Suprapubic skin (tissue), 4 donors: ENCODE measurements around the gene HLCS. TPM values are rescaled to one million over a fixed set of nuclear protein-coding genes. Genes with fewer than 3 reads are reported as not detected.

Experiments used
- DNase-seq, 2 donors: peaks; one replicate each; pipeline ENCODE4 v3.0.0-alpha.2; 2019; ENCODE audit warnings: low spot score in 2 of 2
- H3K27ac ChIP-seq: fragments of 200-600 bp; sonication (generic); one replicate; pipeline ENCODE4 v1.5.1; 2019
- H3K27me3 ChIP-seq: fragments of 200-600 bp; sonication (generic); one replicate; pipeline ENCODE4 v1.5.1; 2019
- H3K36me3 ChIP-seq: fragments of 200-600 bp; sonication (generic); one replicate; pipeline ENCODE4 v1.5.1; 2019
- H3K4me1 ChIP-seq: fragments of 200-600 bp; sonication (generic); one replicate; pipeline ENCODE4 v1.5.1; 2019
- H3K4me3 ChIP-seq: fragments of 200-600 bp; sonication (generic); one replicate; pipeline ENCODE4 v1.5.1; 2019; ENCODE audit warnings: mild to moderate bottlenecking
- H3K9me3 ChIP-seq: fragments of 200-600 bp; sonication (generic); one replicate; pipeline ENCODE4 v1.5.1; 2019
- EP300 ChIP-seq: sonication (generic); formaldehyde crosslinking; IDR thresholded peaks from one replicate; pipeline ENCODE4 v1.6.1; 2017; ENCODE audit warnings: antibody characterized with exemption
- POLR2A ChIP-seq, 2 donors: fragments of 450-650 bp; IDR thresholded peaks; one replicate each; pipeline ENCODE4 v1.6.1; 2017; ENCODE audit warnings: antibody characterized with exemption in 2 of 2, mild to moderate bottlenecking in 2 of 2, moderate library complexity in 2 of 2
- POLR2AphosphoS5 ChIP-seq, 3 donors: sonication (generic); formaldehyde crosslinking; IDR thresholded peaks; one replicate each; pipeline ENCODE4 v1.6.1; 2017; ENCODE audit warnings: antibody characterized with exemption in 3 of 3
- WGBS: methylation state at CpG from one replicate; pipeline ENCODE4 v1.1.5; 2018; 5-methylcytosine and 5-hydroxymethylcytosine counted together
- total RNA-seq, 4 donors: library from RNA; depleted of rRNA; stranded (reverse); fragments of >200 nt; gene quantifications; one replicate each; pipeline ENCODE4 v1.1.0, GENCODE V29; 2016
- TF ChIP-seq, protein P1 (sequence below), 2 donors: fragments of 200-600 bp in 1 of 2; fragments of 450-650 bp in 1 of 2; sonication (generic) in 1 of 2; IDR thresholded peaks; one replicate each; pipeline ENCODE4 v1.5.1; 2016 to 2019; ENCODE audit warnings: antibody characterized with exemption in 2 of 2, mild to moderate bottlenecking in 1 of 2, moderate library complexity in 1 of 2

Gene HLCS
- total RNA-seq, 4 donors from 2014 or later = 8.4 to 16.1 (median 11.5) TPM

DNA sequence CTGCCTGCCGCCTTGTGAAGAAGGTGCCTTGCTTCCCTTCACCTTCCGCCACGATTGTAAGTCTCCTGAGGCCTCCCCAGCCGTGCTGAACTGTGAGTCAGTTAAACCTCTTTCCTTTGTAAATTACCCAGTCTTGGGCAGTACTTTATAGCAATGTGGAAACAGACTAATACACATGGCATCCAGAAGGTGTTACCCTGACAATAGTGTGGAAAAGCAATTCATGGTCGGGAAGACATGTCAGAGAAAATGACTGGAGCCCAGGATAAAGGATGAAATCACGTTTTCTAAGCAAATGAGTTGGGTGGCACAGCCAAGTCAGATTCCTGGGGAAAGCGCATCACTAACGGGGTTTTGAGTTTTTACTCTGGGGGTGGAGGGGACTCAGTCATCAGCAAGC lies 76.4 kb downstream of the HLCS start:
- 91% methylated on average over 8 of the region's 8 CpGs for WGBS
- no peak overlapping the region for H3K4me3 ChIP-seq
- TF ChIP-seq POLR2A (IDR thresholded peaks at IDR 0.05) (no peak), POLR2AphosphoS5 (IDR thresholded peaks at IDR 0.05) (no peak), EP300 (no peak)
- TF ChIP-seq, protein P1, sequence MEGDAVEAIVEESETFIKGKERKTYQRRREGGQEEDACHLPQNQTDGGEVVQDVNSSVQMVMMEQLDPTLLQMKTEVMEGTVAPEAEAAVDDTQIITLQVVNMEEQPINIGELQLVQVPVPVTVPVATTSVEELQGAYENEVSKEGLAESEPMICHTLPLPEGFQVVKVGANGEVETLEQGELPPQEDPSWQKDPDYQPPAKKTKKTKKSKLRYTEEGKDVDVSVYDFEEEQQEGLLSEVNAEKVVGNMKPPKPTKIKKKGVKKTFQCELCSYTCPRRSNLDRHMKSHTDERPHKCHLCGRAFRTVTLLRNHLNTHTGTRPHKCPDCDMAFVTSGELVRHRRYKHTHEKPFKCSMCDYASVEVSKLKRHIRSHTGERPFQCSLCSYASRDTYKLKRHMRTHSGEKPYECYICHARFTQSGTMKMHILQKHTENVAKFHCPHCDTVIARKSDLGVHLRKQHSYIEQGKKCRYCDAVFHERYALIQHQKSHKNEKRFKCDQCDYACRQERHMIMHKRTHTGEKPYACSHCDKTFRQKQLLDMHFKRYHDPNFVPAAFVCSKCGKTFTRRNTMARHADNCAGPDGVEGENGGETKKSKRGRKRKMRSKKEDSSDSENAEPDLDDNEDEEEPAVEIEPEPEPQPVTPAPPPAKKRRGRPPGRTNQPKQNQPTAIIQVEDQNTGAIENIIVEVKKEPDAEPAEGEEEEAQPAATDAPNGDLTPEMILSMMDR (IDR thresholded peaks at IDR 0.05) = no peak
- DNase-seq = no peak
- no peak overlapping the region for H3K27ac ChIP-seq
- no peaks in the 10 kb centered on the region for H3K9me3 ChIP-seq
- H3K4me1 ChIP-seq = no peaks in the 10 kb centered on the region
- H3K36me3 ChIP-seq = no peaks in the 10 kb centered on the region
- no peaks in the 10 kb centered on the region for H3K27me3 ChIP-seq

DNA sequence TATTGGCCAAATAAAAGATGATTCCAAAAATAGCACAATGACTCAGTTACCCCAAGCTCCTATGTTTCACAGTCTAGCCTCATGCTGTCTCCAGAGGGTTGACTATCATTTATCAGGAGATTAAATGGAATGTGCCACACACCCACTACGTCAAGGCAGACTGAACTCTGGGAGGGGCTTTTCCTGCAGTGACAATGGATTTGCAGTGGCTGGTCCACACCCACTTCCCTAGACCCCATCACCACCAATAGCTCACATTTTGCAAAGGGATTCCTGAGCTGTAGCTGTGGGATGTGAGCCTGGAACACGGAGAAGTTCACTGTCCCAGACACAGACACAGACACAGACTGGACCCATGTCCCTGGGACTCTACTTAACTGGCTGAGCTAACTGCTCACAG lies 77.1 kb downstream of the HLCS start:
- Histone ChIP-seq H3K4me1 (no peaks in the 10 kb centered on the region), H3K9me3 (no peaks in the 10 kb centered on the region), H3K27ac (no peak overlapping the region), H3K4me3 (no peak overlapping the region), H3K27me3 (no peaks in the 10 kb centered on the region), H3K36me3 (no peaks in the 10 kb centered on the region)
- WGBS = 75% methylated on average over 2 of the region's 2 CpGs
- DNase-seq = no peak
- TF ChIP-seq POLR2A (IDR thresholded peaks at IDR 0.05) (no peak), POLR2AphosphoS5 (IDR thresholded peaks at IDR 0.05) (no peak), EP300 (no peak)
- TF ChIP-seq, protein P1 (IDR thresholded peaks at IDR 0.05) = no peak

DNA sequence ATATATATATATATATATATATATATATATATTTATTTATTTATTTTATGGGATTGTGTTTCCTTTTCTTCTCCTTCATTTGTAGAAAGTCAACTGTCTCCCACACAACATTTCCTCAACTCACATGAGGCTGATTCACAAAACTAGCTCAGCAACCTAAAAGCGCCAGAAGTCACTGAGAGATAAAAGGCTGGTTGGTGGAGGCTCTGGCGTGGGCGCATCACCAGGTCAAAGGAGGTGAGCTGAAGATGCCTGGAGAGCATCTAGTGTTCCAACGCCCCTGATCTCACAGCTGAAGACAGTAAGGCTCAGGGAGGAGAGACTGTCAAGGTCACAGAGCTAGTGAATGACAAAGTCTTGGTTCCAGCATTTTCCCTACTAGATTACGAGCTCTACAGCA lies 78.0 kb downstream of the HLCS start:
- Histone ChIP-seq H3K4me1 (no peaks in the 10 kb centered on the region), H3K9me3 (no peaks in the 10 kb centered on the region), H3K36me3 (no peaks in the 10 kb centered on the region), H3K27ac (no peak overlapping the region), H3K4me3 (no peak overlapping the region), H3K27me3 (no peaks in the 10 kb centered on the region)
- WGBS = 85% methylated on average over 5 of the region's 5 CpGs
- DNase-seq = no peak
- no peak for TF ChIP-seq EP300
- TF ChIP-seq, protein P1 (IDR thresholded peaks at IDR 0.05) = no peak
- TF ChIP-seq POLR2A (IDR thresholded peaks at IDR 0.05) = no peak
- no peak for TF ChIP-seq POLR2AphosphoS5 (IDR thresholded peaks at IDR 0.05)

DNA sequence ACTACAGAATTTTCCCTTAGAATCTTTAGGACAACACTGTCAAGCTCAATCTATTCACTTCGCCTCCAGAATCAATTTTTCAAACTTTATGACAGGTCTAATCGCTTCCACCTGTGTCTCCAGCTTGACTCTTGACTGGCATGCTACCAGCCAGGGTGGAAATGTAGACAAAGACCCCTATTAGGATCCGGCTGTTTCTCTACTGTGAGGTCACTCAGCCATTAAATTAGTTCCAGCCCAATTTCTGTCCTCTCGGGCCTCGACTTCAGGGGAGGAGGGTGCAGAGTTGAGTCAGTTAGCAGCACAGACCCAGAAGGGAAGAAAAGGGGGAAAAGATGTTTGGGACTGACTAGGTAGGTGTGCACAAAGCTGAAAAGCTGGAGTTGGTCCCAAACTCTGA lies 78.5 kb downstream of the HLCS start:
- Histone ChIP-seq H3K27me3 (no peaks in the 10 kb centered on the region), H3K4me1 (no peaks in the 10 kb centered on the region), H3K36me3 (no peaks in the 10 kb centered on the region), H3K9me3 (no peaks in the 10 kb centered on the region), H3K27ac (no peak overlapping the region), H3K4me3 (no peak overlapping the region)
- no peak for DNase-seq
- TF ChIP-seq POLR2A (IDR thresholded peaks at IDR 0.05) (no peak), EP300 (no peak), POLR2AphosphoS5 (IDR thresholded peaks at IDR 0.05) (no peak)
- TF ChIP-seq, protein P1 (IDR thresholded peaks at IDR 0.05) = no peak
- 77% methylated on average over 5 of the region's 5 CpGs for WGBS

DNA sequence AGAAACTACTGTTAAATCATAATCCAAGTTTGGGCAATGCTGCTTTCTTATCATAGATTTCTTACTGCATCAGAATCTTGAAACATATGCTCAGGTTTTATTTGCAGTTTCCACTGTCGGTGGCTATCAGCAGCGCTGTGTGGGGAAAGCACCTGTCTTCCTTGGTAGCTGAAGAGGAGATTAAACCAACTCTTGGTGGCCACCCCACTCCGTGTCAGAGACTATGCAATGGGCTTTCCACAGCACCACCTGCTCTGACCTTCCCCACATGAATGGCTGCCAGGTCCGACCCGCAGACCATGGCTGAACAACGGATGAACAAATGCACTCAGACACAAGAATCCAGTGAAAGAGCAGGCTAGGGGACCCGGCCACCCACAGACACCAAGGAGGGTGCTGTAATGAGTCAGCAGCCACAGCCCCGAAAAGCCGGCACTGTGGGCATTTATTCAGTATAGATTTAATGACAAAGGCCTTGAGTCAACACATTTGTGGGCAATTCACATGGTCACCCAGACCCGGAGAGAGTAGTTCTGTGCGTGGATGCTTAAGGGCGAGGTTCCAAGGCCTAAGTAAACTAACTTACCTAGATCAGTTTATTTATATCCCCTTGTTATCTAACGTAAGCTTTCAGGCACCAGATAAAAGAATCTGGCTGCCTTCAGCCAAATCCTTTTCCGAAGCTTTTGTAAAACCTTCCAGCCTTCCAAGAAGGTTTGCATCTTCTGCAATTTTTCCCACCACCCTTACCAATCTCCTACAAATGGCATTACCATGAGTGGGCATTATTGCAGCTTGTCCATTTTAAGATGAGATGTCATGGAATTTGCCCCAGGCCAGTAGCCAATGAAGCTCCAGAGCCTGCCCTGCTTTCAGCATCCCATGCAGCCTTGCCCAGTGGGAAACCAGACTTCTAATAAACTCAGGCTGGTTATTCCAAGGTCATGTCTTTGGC lies 82.7 kb downstream of the HLCS start:
- Histone ChIP-seq H3K27ac (no peak overlapping the region), H3K27me3 (no peaks in the 10 kb centered on the region), H3K36me3 (no peaks in the 10 kb centered on the region), H3K4me3 (no peak overlapping the region), H3K9me3 (no peaks in the 10 kb centered on the region), H3K4me1 (no peaks in the 10 kb centered on the region)
- TF ChIP-seq, protein P1 (IDR thresholded peaks at IDR 0.05) = no peak
- DNase-seq = no peak
- 95% methylated on average over 13 of the region's 14 CpGs for WGBS
